MCF 10A (cell line): ENCODE measurements around the gene RAB5B. TPM values are rescaled to one million over a fixed set of nuclear protein-coding genes. Genes with fewer than 3 reads are reported as not detected.

Experiments used
- BruUV-seq: library from RNA; stranded (reverse); fragments of 400-500 nt; replicated peaks from 2 replicates; lab custom pipeline; 2021; lab: Mats Ljungman, UMichigan
- CTCF ChIA-PET: fragments of 300-600 bp; sonication (Branson Sonifier 250); formaldehyde crosslinking; extraction: SDS; loops from one replicate; lab custom pipeline; 2021; ENCODE audit warnings: antibody characterized with exemption, inconsistent platforms; lab: Yijun Ruan, JAX
- POLR2A ChIA-PET: fragments of 300-600, 350-650 bp; sonication (Branson Sonifier 250); formaldehyde crosslinking; extraction: SDS; loops from one replicate; lab custom pipeline; 2020; ENCODE audit warnings: antibody characterized with exemption, inconsistent platforms; lab: Yijun Ruan, JAX
- DNase-seq: peaks from one replicate; pipeline ENCODE4 v3.0.0-alpha.2; 2018; ENCODE audit not compliant: unreplicated experiment
- H3K27ac Mint-ChIP-seq: one replicate; pipeline ENCODE4 v1.8.0; 2022; ENCODE audit warnings: mild to moderate bottlenecking, low read depth, mixed read lengths; ENCODE audit not compliant: unreplicated experiment
- H3K27me3 Mint-ChIP-seq: one replicate; pipeline ENCODE4 v1.8.0; 2022; ENCODE audit warnings: mixed read lengths; ENCODE audit not compliant: insufficient read depth, unreplicated experiment
- H3K36me3 Mint-ChIP-seq: one replicate; pipeline ENCODE4 v1.8.0; 2022; ENCODE audit warnings: mild to moderate bottlenecking, moderate library complexity, mixed read lengths; ENCODE audit not compliant: insufficient read depth, unreplicated experiment
- H3K4me1 Mint-ChIP-seq: one replicate; pipeline ENCODE4 v1.8.0; 2022; ENCODE audit warnings: mixed read lengths; ENCODE audit not compliant: insufficient read depth, unreplicated experiment
- H3K4me3 Mint-ChIP-seq: one replicate; pipeline ENCODE4 v1.8.0; 2022; ENCODE audit warnings: mild to moderate bottlenecking, moderate library complexity, mixed read lengths; ENCODE audit not compliant: unreplicated experiment
- H3K9me3 Mint-ChIP-seq: one replicate; pipeline ENCODE4 v1.8.0; 2022; ENCODE audit warnings: mixed read lengths; ENCODE audit not compliant: unreplicated experiment
- CTCF ChIP-seq: fragments of 200-600 bp; IDR thresholded peaks from one replicate; pipeline ENCODE4 v1.8.0; 2022; ENCODE audit warnings: antibody characterized with exemption, mild to moderate bottlenecking; ENCODE audit not compliant: unreplicated experiment
- intact Hi-C: fragments of 100-400 bp; cut with micrococcal nuclease; formaldehyde crosslinking; loops from 2 replicates; pipeline ENCODE4 v1.14.1; 2022
- total RNA-seq: library from RNA; stranded (reverse); gene quantifications from 2 replicates; pipeline ENCODE4 v1.2.3, GENCODE V29; 2022

Gene RAB5B
- total RNA-seq, 1 experiment from 2014 or later = 67.4 TPM

- intact Hi-C loops = loop anchor here (1.0 to 2.0 kb wide), 3 partner anchors 10 to 201 kb away; partner anchors contain the start of gene SARNP
- Mint-ChIP-seq H3K4me1 (peaks cover 49% of the 10 kb centered on the region), H3K4me3 (peak overlapping the region; percentile 48), H3K27ac (peak overlapping the region; percentile 52), H3K36me3 (peaks cover 89% of the 10 kb centered on the region), H3K27me3 (no peaks in the 10 kb centered on the region), H3K9me3 (no peaks in the 10 kb centered on the region)
- DNase-seq = peak; percentile 91
- POLR2A ChIA-PET = interaction anchor here (0.6 to 5.9 kb wide), 15 partner anchors 9 to 328 kb away, joined by 3 to 53 read pairs (median 5); partner anchors contain the start of genes CD63, DGKA, DNAJC14 and ORMDL2
- peak; percentile 85 for TF ChIP-seq CTCF
- CTCF ChIA-PET = interaction anchor here (0.6 to 8.0 kb wide), 26 partner anchors 9 to 206 kb away, joined by 3 to 108 read pairs (median 4); partner anchors contain the start of genes DGKA, ORMDL2, PYM1 and SARNP
- no TSS peak for BruUV-seq
Measured at GRCh38 chr12:55940065-55940732, 33.7 kb upstream of the RAB5B start.

GRCh38 chr12:55942055-55942454 lies 31.8 kb upstream of the RAB5B start:
- Mint-ChIP-seq H3K27me3 (no peaks in the 10 kb centered on the region), H3K4me1 (peaks cover 36% of the 10 kb centered on the region), H3K27ac (no peak overlapping the region), H3K36me3 (peaks cover 93% of the 10 kb centered on the region), H3K9me3 (no peaks in the 10 kb centered on the region), H3K4me3 (no peak overlapping the region)
- no peak for DNase-seq
- TF ChIP-seq CTCF = no peak
- CTCF ChIA-PET = interaction anchor here (0.6 to 8.0 kb wide), 10 partner anchors 9 to 1511 kb away, joined by 3 to 108 read pairs (median 4); partner anchors contain the start of genes DGKA and PYM1
- BruUV-seq = no TSS peak
- intact Hi-C loops = no loop called here
- POLR2A ChIA-PET = interaction anchor here (0.7 to 4.7 kb wide), 4 partner anchors 7 to 195 kb away, joined by 3 to 23 read pairs (median 4); no protein-coding TSS in a partner anchor

GRCh38 chr12:55942577-55943136 lies 31.2 kb upstream of the RAB5B start:
- intact Hi-C loops = no loop called here
- BruUV-seq = no TSS peak
- no peaks in the 10 kb centered on the region for H3K9me3 Mint-ChIP-seq
- ChIA-PET POLR2A (interaction anchor here (0.6 to 4.7 kb wide), 8 partner anchors 8 to 196 kb away, joined by 3 to 23 read pairs (median 3); no protein-coding TSS in a partner anchor), CTCF (interaction anchor here (0.6 to 4.8 kb wide), 7 partner anchors 10 to 147 kb away, joined by 3 to 34 read pairs (median 4); partner anchors contain the start of genes DGKA and PYM1)
- peaks cover 93% of the 10 kb centered on the region for H3K36me3 Mint-ChIP-seq
- no peaks in the 10 kb centered on the region for H3K27me3 Mint-ChIP-seq
- no peak for DNase-seq
- H3K27ac Mint-ChIP-seq = peak overlapping the region; percentile 52
- no peak for TF ChIP-seq CTCF
- H3K4me3 Mint-ChIP-seq = no peak overlapping the region
- H3K4me1 Mint-ChIP-seq = peaks cover 30% of the 10 kb centered on the region

- no peak for DNase-seq
- TF ChIP-seq CTCF = no peak
- H3K27me3 Mint-ChIP-seq = no peaks in the 10 kb centered on the region
- no peaks in the 10 kb centered on the region for H3K4me1 Mint-ChIP-seq
- intact Hi-C loops = no loop called here
- CTCF ChIA-PET = interaction anchor here (1.0 to 4.4 kb wide), 2 partner anchors 8 to 83 kb away, joined by 3 to 30 read pairs; no protein-coding TSS in a partner anchor
- H3K36me3 Mint-ChIP-seq = peaks cover 97% of the 10 kb centered on the region
- BruUV-seq = no TSS peak
- no peaks in the 10 kb centered on the region for H3K9me3 Mint-ChIP-seq
- H3K4me3 Mint-ChIP-seq = no peak overlapping the region
- no peak overlapping the region for H3K27ac Mint-ChIP-seq
- POLR2A ChIA-PET = interaction anchor here (0.6 to 3.1 kb wide), 3 partner anchors 13 to 158 kb away, joined by 3 to 9 read pairs (median 7); partner anchors contain the start of genes PA2G4 and RAB5B
Measured at GRCh38 chr12:55946553-55946952, 27.3 kb upstream of the RAB5B start.
